NCI-H128 (cell line): Measurements from ENCODE around the gene GNAI1.

ENCODE experiments used
- DNase-seq: peaks from one replicate; lab custom pipeline; 2025; ENCODE audit not compliant: unreplicated experiment; lab: John Stamatoyannopoulos, UW

GNAI1 gene

GRCh38 chr7:80131675-80132435 lies 2.8 kb upstream of the GNAI1 start:
- no peak for DNase-seq

GRCh38 chr7:80132594-80132993 lies 2.0 kb upstream of the GNAI1 start:
- no peak for DNase-seq

GRCh38 chr7:80133361-80134114 lies 1.1 kb upstream of the GNAI1 start:
- DNase-seq = no peak

- DNase-seq = no peak
Observed at GRCh38 chr7:80134115-80134535, 506 bp upstream of the GNAI1 start.

GRCh38 chr7:80135309-80136104 lies 876 bp downstream of the GNAI1 start:
- DNase-seq = no peak

GRCh38 chr7:80136261-80137055 lies 1.8 kb downstream of the GNAI1 start:
- no peak for DNase-seq

GRCh38 chr7:80137410-80137809 lies 2.8 kb downstream of the GNAI1 start:
- no peak for DNase-seq

- DNase-seq = no peak
Observed at GRCh38 chr7:80139236-80139635, 4.6 kb downstream of the GNAI1 start.

GRCh38 chr7:80140388-80140787 lies 5.8 kb downstream of the GNAI1 start:
- DNase-seq = no peak

GRCh38 chr7:80141376-80141775 lies 6.7 kb downstream of the GNAI1 start:
- DNase-seq = no peak

- no peak for DNase-seq
Observed at GRCh38 chr7:80142853-80143580, 8.4 kb downstream of the GNAI1 start.

GRCh38 chr7:80145780-80146422 lies 11.3 kb downstream of the GNAI1 start:
- no peak for DNase-seq

GRCh38 chr7:80146545-80147182 lies 12.0 kb downstream of the GNAI1 start:
- no peak for DNase-seq

- no peak for DNase-seq
Observed at GRCh38 chr7:80147543-80148391, 13.1 kb downstream of the GNAI1 start.

- DNase-seq = no peak
Observed at GRCh38 chr7:80150611-80151273, 16.1 kb downstream of the GNAI1 start.

- DNase-seq = no peak
Observed at GRCh38 chr7:80151274-80151665, 16.6 kb downstream of the GNAI1 start.

- DNase-seq = no peak
Observed at GRCh38 chr7:80153446-80153845, 18.8 kb downstream of the GNAI1 start.
